ENCODE data around the gene TRMT61A. TPM values are rescaled to one million over a fixed set of nuclear protein-coding genes. Genes with fewer than 3 reads are reported as not detected.

Gene TRMT61A
- total RNA-seq, 2 donors from 2014 or later, result 10.0 to 17.8 TPM

DNA sequence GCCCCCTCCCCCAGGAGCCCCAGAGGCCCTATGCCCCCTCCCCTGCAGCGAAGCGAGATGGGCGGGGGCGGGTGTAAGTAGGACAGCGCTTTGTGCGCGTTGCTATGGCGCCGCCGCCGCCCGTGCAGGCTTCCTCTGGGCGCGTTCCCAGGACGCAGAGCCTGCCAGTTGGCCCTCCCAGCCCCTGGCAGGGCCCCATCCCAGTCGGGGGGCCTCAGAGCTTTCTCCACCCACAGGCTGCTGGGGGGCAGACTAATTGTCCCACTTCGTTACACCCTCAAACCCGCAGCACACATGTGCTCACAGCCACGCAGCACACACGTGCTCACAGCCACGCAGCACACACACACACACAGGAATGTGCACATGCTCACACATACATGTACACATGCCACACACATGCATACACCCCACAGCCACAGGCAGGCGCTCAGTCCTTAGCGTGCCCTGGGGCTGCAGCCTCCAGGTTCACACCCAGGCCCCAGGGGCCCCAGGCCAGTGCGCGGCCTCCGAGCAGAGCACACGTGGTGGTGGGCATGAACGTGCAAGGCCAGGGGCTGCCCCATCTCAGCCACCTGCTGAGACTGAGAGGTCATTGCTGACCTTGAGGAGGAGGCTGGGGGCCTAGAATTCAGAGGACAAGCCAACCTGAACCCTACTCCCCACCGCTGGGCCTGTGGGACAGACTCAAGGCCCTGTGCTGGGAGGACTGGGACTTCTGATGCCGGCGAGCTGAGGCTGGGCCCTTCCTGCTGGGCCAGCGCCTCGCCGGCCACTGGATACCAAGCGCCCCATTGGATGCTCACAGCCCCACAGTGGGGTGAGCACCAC, 15.6 kb downstream of the TRMT61A start:
- intact Hi-C loops (cut with DNase I), result loop anchor here (5.0 kb wide), 1 partner anchor 42 kb away; no protein-coding TSS in a partner anchor
- Histone ChIP-seq H3K36me3 (no peaks in the 10 kb centered on the region), H3K9ac (ENCODE audit: low read depth in 2 of 2, low read length in 2 of 2) (no peak overlapping the region), H3K27me3 (no peaks in the 10 kb centered on the region), H3K4me1 (peaks cover 34% of the 10 kb centered on the region), H3K4me3 (no peak overlapping the region), H3K27ac (no peak overlapping the region), H3K9me3 (no peaks in the 10 kb centered on the region)
- DNase-seq, result no peak
- TF ChIP-seq, protein P1, sequence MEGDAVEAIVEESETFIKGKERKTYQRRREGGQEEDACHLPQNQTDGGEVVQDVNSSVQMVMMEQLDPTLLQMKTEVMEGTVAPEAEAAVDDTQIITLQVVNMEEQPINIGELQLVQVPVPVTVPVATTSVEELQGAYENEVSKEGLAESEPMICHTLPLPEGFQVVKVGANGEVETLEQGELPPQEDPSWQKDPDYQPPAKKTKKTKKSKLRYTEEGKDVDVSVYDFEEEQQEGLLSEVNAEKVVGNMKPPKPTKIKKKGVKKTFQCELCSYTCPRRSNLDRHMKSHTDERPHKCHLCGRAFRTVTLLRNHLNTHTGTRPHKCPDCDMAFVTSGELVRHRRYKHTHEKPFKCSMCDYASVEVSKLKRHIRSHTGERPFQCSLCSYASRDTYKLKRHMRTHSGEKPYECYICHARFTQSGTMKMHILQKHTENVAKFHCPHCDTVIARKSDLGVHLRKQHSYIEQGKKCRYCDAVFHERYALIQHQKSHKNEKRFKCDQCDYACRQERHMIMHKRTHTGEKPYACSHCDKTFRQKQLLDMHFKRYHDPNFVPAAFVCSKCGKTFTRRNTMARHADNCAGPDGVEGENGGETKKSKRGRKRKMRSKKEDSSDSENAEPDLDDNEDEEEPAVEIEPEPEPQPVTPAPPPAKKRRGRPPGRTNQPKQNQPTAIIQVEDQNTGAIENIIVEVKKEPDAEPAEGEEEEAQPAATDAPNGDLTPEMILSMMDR (IDR thresholded peaks at IDR 0.05), result no peak

DNA sequence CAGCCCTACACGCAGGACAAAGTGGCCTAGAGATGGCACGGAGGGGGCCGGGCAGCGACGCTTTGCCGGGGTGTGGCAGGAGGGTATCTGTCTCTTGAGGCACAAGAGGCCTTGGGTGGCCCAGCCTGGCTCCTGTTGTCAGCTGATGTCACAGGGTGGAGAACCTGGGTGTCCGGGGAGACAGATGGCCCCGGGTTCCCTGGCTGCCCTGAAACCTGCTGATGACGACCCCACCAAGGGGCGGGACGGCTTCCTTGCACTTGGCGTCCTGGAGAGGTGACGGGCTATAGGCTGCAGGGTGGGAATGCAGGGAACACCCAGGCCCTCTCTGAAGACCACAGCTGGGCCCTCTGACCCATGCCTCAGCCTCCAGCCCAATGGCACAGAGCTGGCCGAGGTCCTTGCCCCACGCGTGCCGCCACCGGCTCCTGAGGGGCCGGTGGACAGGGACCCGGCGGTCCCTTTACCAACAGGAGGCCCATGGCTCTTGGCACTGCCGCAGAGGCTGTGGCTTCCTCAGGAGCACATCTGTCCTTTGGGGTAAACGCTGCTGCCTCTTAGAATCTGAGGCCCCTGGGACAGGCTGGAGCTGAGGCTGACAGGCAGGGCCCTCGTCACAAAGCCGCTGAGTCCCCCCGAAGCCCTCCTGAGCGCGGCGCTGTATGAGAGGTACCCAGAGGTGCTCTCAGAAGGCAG, 16.4 kb downstream of the TRMT61A start:
- Histone ChIP-seq H3K4me3 (no peak overlapping the region), H3K36me3 (no peaks in the 10 kb centered on the region), H3K27ac (no peak overlapping the region), H3K27me3 (no peaks in the 10 kb centered on the region), H3K9ac (ENCODE audit: low read depth in 2 of 2, low read length in 2 of 2) (no peak overlapping the region), H3K9me3 (no peaks in the 10 kb centered on the region), H3K4me1 (peaks cover 29% of the 10 kb centered on the region)
- intact Hi-C loops (cut with DNase I), result loop anchor here (5.0 kb wide), 1 partner anchor 43 kb away; no protein-coding TSS in a partner anchor
- TF ChIP-seq, protein P1 (IDR thresholded peaks at IDR 0.05), result no peak
- DNase-seq, result no peak

- TF ChIP-seq, protein P1 (IDR thresholded peaks at IDR 0.05), result no peak
- no peaks in the 10 kb centered on the region for H3K9me3 ChIP-seq
- intact Hi-C loops (cut with DNase I), result loop anchor here (2.0 to 5.0 kb wide), 2 partner anchors 29 to 44 kb away; no protein-coding TSS in a partner anchor
- H3K27me3 ChIP-seq, result no peaks in the 10 kb centered on the region
- DNase-seq, result no peak
- no peak overlapping the region for H3K27ac ChIP-seq
- no peak overlapping the region for H3K4me3 ChIP-seq
- no peaks in the 10 kb centered on the region for H3K36me3 ChIP-seq
- H3K4me1 ChIP-seq, result peaks cover 22% of the 10 kb centered on the region
- no peak overlapping the region for H3K9ac ChIP-seq (ENCODE audit: low read depth in 2 of 2, low read length in 2 of 2)
Measured at GRCh38 chr14:103545915-103546651, 17.1 kb downstream of the TRMT61A start.

GRCh38 chr14:103546652-103547454, 17.9 kb downstream of the TRMT61A start:
- H3K9ac ChIP-seq (ENCODE audit: low read depth in 2 of 2, low read length in 2 of 2), result no peak overlapping the region
- intact Hi-C loops (cut with DNase I), result loop anchor here (2.0 to 5.0 kb wide), 2 partner anchors 30 to 45 kb away; no protein-coding TSS in a partner anchor
- no peaks in the 10 kb centered on the region for H3K9me3 ChIP-seq
- H3K4me1 ChIP-seq, result peaks cover 14% of the 10 kb centered on the region
- H3K27me3 ChIP-seq, result no peaks in the 10 kb centered on the region
- no peak overlapping the region for H3K4me3 ChIP-seq
- peak; percentile 83 for DNase-seq
- no peaks in the 10 kb centered on the region for H3K36me3 ChIP-seq
- H3K27ac ChIP-seq, result no peak overlapping the region
- TF ChIP-seq, protein P1 (IDR thresholded peaks at IDR 0.05), result peak; percentile 88

All from colonic mucosa (tissue), 4 donors.